ENCODE measurements around the gene TSPAN18.

TSPAN18 gene

GRCh38 chr11:44978961-44979331 lies 252.2 kb downstream of the TSPAN18 start:
- no peak for DNase-seq (ENCODE audit: low spot score in 2 of 2)

GRCh38 chr11:44979543-44980399 lies 253.0 kb downstream of the TSPAN18 start:
- in situ Hi-C loops (cut with MboI; ENCODE audit: low sequenced_read_pairs) = no loop called here
- H3K36me3 ChIP-seq (replicated peaks) = no peaks in the 10 kb centered on the region

More at GRCh38 chr11:44978961-44979331, 252.2 kb downstream of the TSPAN18 start:
- no peaks in the 10 kb centered on the region for H3K27me3 ChIP-seq (ENCODE audit: low read depth)
- H3K9me3 ChIP-seq = no peaks in the 10 kb centered on the region
- no peaks in the 10 kb centered on the region for H3K4me1 ChIP-seq
- H3K36me3 ChIP-seq (replicated peaks) = no peaks in the 10 kb centered on the region
- H3K4me3 ChIP-seq = no peak overlapping the region
- in situ Hi-C loops (cut with MboI; ENCODE audit: low sequenced_read_pairs) = no loop called here

GRCh38 chr11:44980533-44981427 lies 254.0 kb downstream of the TSPAN18 start:
- H3K4me3 ChIP-seq = no peak overlapping the region
- in situ Hi-C loops (cut with MboI; ENCODE audit: low sequenced_read_pairs) = no loop called here
- no peak for DNase-seq (ENCODE audit: low spot score in 2 of 2)
- H3K4me1 ChIP-seq = no peaks in the 10 kb centered on the region
- H3K9me3 ChIP-seq = no peaks in the 10 kb centered on the region
- peaks cover 6% of the 10 kb centered on the region; the same call in 1 of the 2 replicates for H3K27me3 ChIP-seq (ENCODE audit: low read depth)
- H3K36me3 ChIP-seq (replicated peaks) = no peaks in the 10 kb centered on the region

More at GRCh38 chr11:44979543-44980399, 253.0 kb downstream of the TSPAN18 start:
- H3K4me3 ChIP-seq = no peak overlapping the region
- no peaks in the 10 kb centered on the region for H3K9me3 ChIP-seq
- no peaks in the 10 kb centered on the region for H3K4me1 ChIP-seq
- no peaks in the 10 kb centered on the region for H3K27me3 ChIP-seq (ENCODE audit: low read depth)
- DNase-seq (ENCODE audit: low spot score in 2 of 2) = no peak
